Panc1 (cell line): ENCODE data around the gene ACTG1. TPM values are rescaled to one million over a fixed set of nuclear protein-coding genes. Genes with fewer than 3 reads are reported as not detected.

ENCODE experiments used
- ATAC-seq: fragments of 200-7000 bp; cut with Tn5 transposase; 2 replicates; pipeline ENCODE4 v1.9.1; 2020; ENCODE audit warnings: mild to moderate bottlenecking, moderate library complexity
- BruUV-seq: library from RNA; stranded (reverse); fragments of 400-500 nt; replicated peaks from 2 replicates; lab custom pipeline; 2021; lab: Mats Ljungman, UMichigan
- CTCF ChIA-PET: fragments of 300-600 bp; sonication (Branson Sonifier 250); formaldehyde crosslinking; loops from one replicate; lab custom pipeline; 2022; ENCODE audit warnings: antibody characterized with exemption; lab: Charles Lee
- POLR2A ChIA-PET: fragments of 300-600 bp; sonication (Branson Sonifier 250); formaldehyde crosslinking; loops from one replicate; lab custom pipeline; 2022; ENCODE audit warnings: antibody characterized with exemption; lab: Charles Lee
- DNase-seq: peaks from one replicate; pipeline ENCODE4 v3.0.0-alpha.2; 2010; ENCODE audit warnings: low read depth, low spot score
- H3K27ac ChIP-seq: 2 replicates; pipeline ENCODE4 v1.5.1; 2011; ENCODE audit warnings: mild to moderate bottlenecking, low read length, inconsistent platforms
- H3K27me3 ChIP-seq: fragments of 200-500 bp; sonication (Bioruptor generic); 2 replicates; pipeline ENCODE4 v1.6.0; 2014; ENCODE audit warnings: low read length, inconsistent platforms; ENCODE audit not compliant: control insufficient read depth, insufficient read depth
- H3K36me3 ChIP-seq: fragments of 200-500 bp; sonication (Bioruptor generic); 2 replicates; pipeline ENCODE4 v1.5.1; 2014; ENCODE audit warnings: inconsistent platforms, mild to moderate bottlenecking, low read length, moderate library complexity; ENCODE audit not compliant: control insufficient read depth, insufficient read depth
- H3K4me1 ChIP-seq: 2 replicates; pipeline ENCODE4 v1.5.1; 2011; ENCODE audit warnings: inconsistent platforms, mild to moderate bottlenecking, low read length, moderate library complexity; ENCODE audit not compliant: control insufficient read depth, insufficient read depth
- H3K4me3 ChIP-seq, 2 experiments: 2 replicates each; pipeline ENCODE4 v1.5.1; 2011 to 2012; ENCODE audit warnings: low read depth in 2 of 2, low read length in 2 of 2, mild to moderate bottlenecking in 2 of 2, inconsistent platforms in 1 of 2, moderate library complexity in 1 of 2
- H3K9me3 ChIP-seq: fragments of 200-500 bp; sonication (Bioruptor generic); 2 replicates; pipeline ENCODE4 v1.5.1; 2014; ENCODE audit warnings: low read depth, mild to moderate bottlenecking, inconsistent platforms, low read length, moderate library complexity; ENCODE audit not compliant: control insufficient read depth, insufficient read depth
- CTCF ChIP-seq: fragments of 450-650 bp; IDR thresholded peaks from 2 replicates; pipeline ENCODE4 v1.5.1; 2017; ENCODE audit warnings: mild to moderate bottlenecking
- POLR2AphosphoS5 ChIP-seq: IDR thresholded peaks from 2 replicates; pipeline ENCODE4 v1.6.1; 2012; ENCODE audit warnings: mild to moderate bottlenecking, low read depth, low read length, moderate library complexity
- REST ChIP-seq, 2 experiments: IDR thresholded peaks; 2 replicates each; pipeline ENCODE4 v1.6.1; 2011 to 2012; ENCODE audit warnings: low read depth in 2 of 2, control low read depth in 1 of 2, low read length in 1 of 2, mild to moderate bottlenecking in 1 of 2, moderate library complexity in 1 of 2; ENCODE audit not compliant: insufficient read depth in 1 of 2
- SIN3A ChIP-seq: IDR thresholded peaks from 2 replicates; pipeline ENCODE4 v1.6.1; 2012; ENCODE audit warnings: low read depth, mild to moderate bottlenecking, low read length, moderate library complexity, borderline replicate concordance; ENCODE audit not compliant: insufficient read depth
- TCF7L2 ChIP-seq: IDR thresholded peaks from 2 replicates; pipeline ENCODE4 v1.6.1; 2011; ENCODE audit warnings: mild to moderate bottlenecking, low read depth, low read length, inconsistent platforms
- in situ Hi-C: cut with HindIII; loops from 2 replicates; pipeline ENCODE4 v1.10.0; 2016; ENCODE audit warnings: low sequenced_read_pairs, low pct_unique_long_range_greater_than_20kb
- intact Hi-C: fragments of 100-400 bp; cut with micrococcal nuclease; formaldehyde crosslinking; loops from one replicate; pipeline ENCODE4 v1.10.0; 2022; ENCODE audit not compliant: unreplicated experiment
- total RNA-seq: library from RNA; stranded (reverse); gene quantifications from one replicate; pipeline ENCODE4 v1.2.1, GENCODE V29; 2021; ENCODE audit not compliant: unreplicated experiment

The ACTG1 gene
- total RNA-seq, 1 experiment from 2014 or later, result 4,502 TPM

- ChIA-PET POLR2A (no interaction called here), CTCF (no interaction called here)
- Histone ChIP-seq H3K27ac (peak overlapping the region; percentile 75), H3K4me1 (peaks cover 33% of the 10 kb centered on the region), H3K27me3 (no peaks in the 10 kb centered on the region), H3K9me3 (no peaks in the 10 kb centered on the region), H3K36me3 (no peaks in the 10 kb centered on the region), H3K4me3 (no peak overlapping the region)
- in situ Hi-C loops (no loop called here), intact Hi-C loops (no loop called here)
- no peak for TF ChIP-seq TCF7L2
- peak; percentile 86 for TF ChIP-seq SIN3A
- peak; percentile 95; the same call in 1 of the 2 replicates for TF ChIP-seq POLR2AphosphoS5
- TF ChIP-seq REST (IDR thresholded peaks at IDR 0.05; ENCODE audit: insufficient read depth in 1 of 2, low read depth in 2 of 2, low read length in 1 of 2), result peak in 1 of 2 experiments; percentile 69; a peak in 1 of 4 replicates
- TF ChIP-seq CTCF, result no peak
- BruUV-seq, result TSS peak; percentile 69
- peak; percentile 7 for ATAC-seq
- DNase-seq, result no peak
Measured at GRCh38 chr17:81534157-81535006, 21.8 kb upstream of the ACTG1 start.

DNA sequence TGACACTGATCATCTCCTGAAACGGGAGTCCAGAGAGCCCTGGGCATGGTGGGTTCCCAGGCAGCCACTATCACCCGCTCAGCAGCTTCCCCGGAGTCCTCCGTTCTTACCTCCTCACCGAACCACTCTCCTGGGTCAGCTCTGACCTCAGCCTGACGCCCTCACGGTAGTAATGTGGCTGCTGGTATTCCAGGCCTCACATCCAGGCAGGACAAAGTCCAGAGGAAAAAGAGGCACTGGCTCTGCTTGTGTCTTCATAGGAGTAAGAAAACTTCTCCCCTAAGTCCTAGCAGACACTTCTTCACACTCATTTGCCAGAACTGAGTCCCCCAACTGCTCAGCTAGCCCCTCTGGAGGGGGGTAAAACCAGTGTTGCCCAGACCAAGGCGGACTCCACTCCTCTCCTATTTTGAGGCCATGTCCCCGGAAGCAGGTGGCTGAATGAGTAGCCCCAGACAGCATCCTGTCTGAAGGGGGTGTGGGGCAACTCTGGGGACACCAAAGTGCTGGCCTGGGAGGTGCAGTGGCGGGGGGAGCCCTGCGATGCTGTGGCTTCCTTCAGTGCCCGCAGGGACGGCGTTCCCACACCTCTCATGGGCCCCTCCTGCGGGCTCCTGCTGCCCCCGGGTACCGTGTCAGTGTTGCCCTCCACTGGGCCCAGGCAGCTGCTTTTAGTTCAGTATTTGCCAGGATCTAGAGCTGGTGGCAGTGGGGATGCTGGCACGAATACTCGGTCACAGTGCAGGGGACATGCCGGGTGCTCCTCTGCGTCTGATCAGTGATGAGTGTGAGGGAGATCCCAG, 20.9 kb upstream of the ACTG1 start:
- ChIA-PET CTCF (no interaction called here), POLR2A (no interaction called here)
- in situ Hi-C loops, result no loop called here
- no peaks in the 10 kb centered on the region for H3K9me3 ChIP-seq
- H3K27me3 ChIP-seq, result no peaks in the 10 kb centered on the region
- TF ChIP-seq CTCF, result no peak
- 0 out of 4 replicates have a peak, but pooled peaks of 1 of the 2 experiments have one; percentile 3 for TF ChIP-seq REST (IDR thresholded peaks at IDR 0.05; ENCODE audit: insufficient read depth in 1 of 2, low read depth in 2 of 2, low read length in 1 of 2)
- TF ChIP-seq TCF7L2, result no peak; the same call in 1 of the 2 replicates
- TF ChIP-seq SIN3A, result peak; percentile 93
- peak; percentile 29; the same call in 1 of the 2 replicates for TF ChIP-seq POLR2AphosphoS5
- intact Hi-C loops, result no loop called here
- H3K36me3 ChIP-seq, result no peaks in the 10 kb centered on the region
- peaks cover 25% of the 10 kb centered on the region for H3K4me1 ChIP-seq
- no peak for DNase-seq
- H3K27ac ChIP-seq, result peak overlapping the region; percentile 75
- no peak overlapping the region for H3K4me3 ChIP-seq
- no TSS peak for BruUV-seq
- ATAC-seq, result peak; percentile 0; the same call in 1 of the 2 replicates
